ENCODE measurements around the gene MRPS22. TPM values are rescaled to one million over a fixed set of nuclear protein-coding genes. Genes with fewer than 3 reads are reported as not detected.

MRPS22 gene
- total and polyA plus RNA-seq, 4 donors = 33.3 to 54.9 (median 44.6) TPM

DNA sequence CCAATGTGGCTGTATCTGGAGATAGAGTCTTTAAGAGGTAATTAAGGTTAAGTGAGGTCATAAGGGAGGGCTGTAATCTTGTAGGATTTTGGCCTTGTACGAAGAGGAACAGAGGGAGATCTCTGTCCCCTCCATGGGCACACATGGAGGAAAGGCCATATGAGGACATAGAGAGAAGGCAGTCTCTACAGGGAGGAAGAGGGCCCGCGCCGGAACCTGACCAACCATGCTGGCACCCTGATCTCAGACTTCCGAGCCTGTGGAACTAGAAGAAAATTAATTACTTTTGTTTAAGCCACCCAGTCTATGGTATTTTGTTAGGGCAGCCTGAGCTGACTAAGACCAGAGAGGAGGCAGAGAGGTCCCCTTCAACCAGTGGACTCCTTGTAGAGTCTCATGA is 17.7 kb upstream of the MRPS22 start:
- TF ChIP-seq HNF4A (conservative IDR thresholded peaks at IDR 0.05) (no peak), GABPA (IDR thresholded peaks at IDR 0.05 in 1 of 2, conservative IDR thresholded peaks at IDR 0.05 in 1 of 2) (no peak), FOXA2 (IDR thresholded peaks at IDR 0.05) (no peak), RAD21 (IDR thresholded peaks at IDR 0.05) (no peak), TAF1 (conservative IDR thresholded peaks at IDR 0.05) (no peak), HNF4G (IDR thresholded peaks at IDR 0.05) (no peak), RXRA (IDR thresholded peaks at IDR 0.05) (no peak), NR2F2 (IDR thresholded peaks at IDR 0.05) (no peak), FOXA1 (IDR thresholded peaks at IDR 0.05) (no peak), EGR1 (IDR thresholded peaks at IDR 0.05; ENCODE audit: low read depth in 2 of 2) (no peak)
- TF ChIP-seq, protein P1, sequence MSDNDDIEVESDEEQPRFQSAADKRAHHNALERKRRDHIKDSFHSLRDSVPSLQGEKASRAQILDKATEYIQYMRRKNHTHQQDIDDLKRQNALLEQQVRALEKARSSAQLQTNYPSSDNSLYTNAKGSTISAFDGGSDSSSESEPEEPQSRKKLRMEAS (IDR thresholded peaks at IDR 0.05) = no peak
- TF ChIP-seq, protein P2, sequence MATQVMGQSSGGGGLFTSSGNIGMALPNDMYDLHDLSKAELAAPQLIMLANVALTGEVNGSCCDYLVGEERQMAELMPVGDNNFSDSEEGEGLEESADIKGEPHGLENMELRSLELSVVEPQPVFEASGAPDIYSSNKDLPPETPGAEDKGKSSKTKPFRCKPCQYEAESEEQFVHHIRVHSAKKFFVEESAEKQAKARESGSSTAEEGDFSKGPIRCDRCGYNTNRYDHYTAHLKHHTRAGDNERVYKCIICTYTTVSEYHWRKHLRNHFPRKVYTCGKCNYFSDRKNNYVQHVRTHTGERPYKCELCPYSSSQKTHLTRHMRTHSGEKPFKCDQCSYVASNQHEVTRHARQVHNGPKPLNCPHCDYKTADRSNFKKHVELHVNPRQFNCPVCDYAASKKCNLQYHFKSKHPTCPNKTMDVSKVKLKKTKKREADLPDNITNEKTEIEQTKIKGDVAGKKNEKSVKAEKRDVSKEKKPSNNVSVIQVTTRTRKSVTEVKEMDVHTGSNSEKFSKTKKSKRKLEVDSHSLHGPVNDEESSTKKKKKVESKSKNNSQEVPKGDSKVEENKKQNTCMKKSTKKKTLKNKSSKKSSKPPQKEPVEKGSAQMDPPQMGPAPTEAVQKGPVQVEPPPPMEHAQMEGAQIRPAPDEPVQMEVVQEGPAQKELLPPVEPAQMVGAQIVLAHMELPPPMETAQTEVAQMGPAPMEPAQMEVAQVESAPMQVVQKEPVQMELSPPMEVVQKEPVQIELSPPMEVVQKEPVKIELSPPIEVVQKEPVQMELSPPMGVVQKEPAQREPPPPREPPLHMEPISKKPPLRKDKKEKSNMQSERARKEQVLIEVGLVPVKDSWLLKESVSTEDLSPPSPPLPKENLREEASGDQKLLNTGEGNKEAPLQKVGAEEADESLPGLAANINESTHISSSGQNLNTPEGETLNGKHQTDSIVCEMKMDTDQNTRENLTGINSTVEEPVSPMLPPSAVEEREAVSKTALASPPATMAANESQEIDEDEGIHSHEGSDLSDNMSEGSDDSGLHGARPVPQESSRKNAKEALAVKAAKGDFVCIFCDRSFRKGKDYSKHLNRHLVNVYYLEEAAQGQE (IDR thresholded peaks at IDR 0.05) = no peak
- TF ChIP-seq, protein P3, sequence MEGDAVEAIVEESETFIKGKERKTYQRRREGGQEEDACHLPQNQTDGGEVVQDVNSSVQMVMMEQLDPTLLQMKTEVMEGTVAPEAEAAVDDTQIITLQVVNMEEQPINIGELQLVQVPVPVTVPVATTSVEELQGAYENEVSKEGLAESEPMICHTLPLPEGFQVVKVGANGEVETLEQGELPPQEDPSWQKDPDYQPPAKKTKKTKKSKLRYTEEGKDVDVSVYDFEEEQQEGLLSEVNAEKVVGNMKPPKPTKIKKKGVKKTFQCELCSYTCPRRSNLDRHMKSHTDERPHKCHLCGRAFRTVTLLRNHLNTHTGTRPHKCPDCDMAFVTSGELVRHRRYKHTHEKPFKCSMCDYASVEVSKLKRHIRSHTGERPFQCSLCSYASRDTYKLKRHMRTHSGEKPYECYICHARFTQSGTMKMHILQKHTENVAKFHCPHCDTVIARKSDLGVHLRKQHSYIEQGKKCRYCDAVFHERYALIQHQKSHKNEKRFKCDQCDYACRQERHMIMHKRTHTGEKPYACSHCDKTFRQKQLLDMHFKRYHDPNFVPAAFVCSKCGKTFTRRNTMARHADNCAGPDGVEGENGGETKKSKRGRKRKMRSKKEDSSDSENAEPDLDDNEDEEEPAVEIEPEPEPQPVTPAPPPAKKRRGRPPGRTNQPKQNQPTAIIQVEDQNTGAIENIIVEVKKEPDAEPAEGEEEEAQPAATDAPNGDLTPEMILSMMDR (IDR thresholded peaks at IDR 0.05; ENCODE audit: low read depth, low read length, missing input control) = no peak
- Histone ChIP-seq H3K27me3 (ENCODE audit: control insufficient read depth in 4 of 4, insufficient read depth in 4 of 4, low read length in 3 of 4) (peaks cover 0 to 2% (median 0%) of the 10 kb centered on the region in 4 donors), H3K9me3 (ENCODE audit: control insufficient read depth in 4 of 4, low read length in 3 of 4) (no peaks in the 10 kb centered on the region), H3K4me3 (ENCODE audit: low read depth in 1 of 3, low read length in 3 of 3) (no peak overlapping the region), H3K4me1 (ENCODE audit: control insufficient read depth in 4 of 4, insufficient read depth in 4 of 4, low read length in 3 of 4) (peaks cover 0 to 5% (median 5%) of the 10 kb centered on the region in 4 donors), H3K36me3 (ENCODE audit: control insufficient read depth in 4 of 4, insufficient read depth in 3 of 4, low read depth in 1 of 4, low read length in 3 of 4) (no peaks in the 10 kb centered on the region), H3K27ac (ENCODE audit: low read depth in 1 of 2, low read length in 2 of 2) (no peak overlapping the region), H3K9ac (ENCODE audit: low read depth in 1 of 2, low read length in 2 of 2) (no peak overlapping the region)
- DNase-seq (ENCODE audit: low spot score) = no peak
- WGBS = 90% methylated on average over 5 of the region's 5 CpGs

DNA sequence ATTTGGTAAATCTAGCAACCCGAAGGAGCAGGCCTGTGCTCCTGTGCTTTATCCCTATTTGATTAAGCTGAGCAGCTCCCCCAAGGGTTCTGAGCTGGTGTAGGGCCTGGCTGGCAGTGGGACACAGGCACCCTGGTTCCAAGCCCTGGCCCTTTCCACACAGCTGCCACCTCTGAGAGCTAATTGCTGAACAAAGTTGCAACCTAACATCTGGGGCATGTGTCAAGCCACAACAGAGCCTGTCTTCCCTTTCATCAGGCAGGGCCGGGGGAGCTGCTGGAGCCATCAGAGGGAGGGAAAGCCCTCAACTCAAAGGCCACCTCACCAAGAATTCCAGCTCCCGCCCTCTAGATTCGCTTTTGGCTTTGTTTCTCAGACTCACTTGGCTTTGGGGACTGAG is 17.1 kb upstream of the MRPS22 start:
- Histone ChIP-seq H3K27ac (ENCODE audit: low read depth in 1 of 2, low read length in 2 of 2) (no peak overlapping the region), H3K27me3 (ENCODE audit: control insufficient read depth in 4 of 4, insufficient read depth in 4 of 4, low read length in 3 of 4) (peaks cover 0 to 2% (median 0%) of the 10 kb centered on the region in 4 donors), H3K9ac (ENCODE audit: low read depth in 1 of 2, low read length in 2 of 2) (no peak overlapping the region), H3K4me3 (ENCODE audit: low read depth in 1 of 3, low read length in 3 of 3) (no peak overlapping the region), H3K4me1 (ENCODE audit: control insufficient read depth in 4 of 4, insufficient read depth in 4 of 4, low read length in 3 of 4) (peaks cover 0 to 5% (median 5%) of the 10 kb centered on the region in 4 donors), H3K9me3 (ENCODE audit: control insufficient read depth in 4 of 4, low read length in 3 of 4) (no peaks in the 10 kb centered on the region), H3K36me3 (ENCODE audit: control insufficient read depth in 4 of 4, insufficient read depth in 3 of 4, low read depth in 1 of 4, low read length in 3 of 4) (no peaks in the 10 kb centered on the region)
- TF ChIP-seq, protein P1 (IDR thresholded peaks at IDR 0.05) = no peak
- TF ChIP-seq, protein P2 (IDR thresholded peaks at IDR 0.05) = no peak
- TF ChIP-seq NR2F2 (IDR thresholded peaks at IDR 0.05) = no peak
- 94% methylated on average over 4 of the region's 4 CpGs for WGBS
- DNase-seq (ENCODE audit: low spot score) = no peak

All from liver (tissue), 9 donors.